Activated naive CD8-positive, alpha-beta T cell treated with anti-CD3 and anti-CD28 coated beads, Interleukin-2, amount 50 U/mL, for 24 hours (primary cell): ENCODE results near the gene AURKA.
"Not testable (repeated sequence)": the region's sequence is repeated elsewhere in the genome, so short reads cannot be mapped to it uniquely, and the experiment has no call there.

ENCODE experiments used
- ATAC-seq: fragments of 150-1000 bp; cut with Tn5 transposase; one replicate; pipeline ENCODE4 v1.10.0; 2021
- DNase-seq: peaks from one replicate; pipeline ENCODE4 v3.0.0; 2021
- H3K27ac Mint-ChIP-seq: one replicate; pipeline ENCODE4 v1.8.0; 2021; ENCODE audit warnings: mild to moderate bottlenecking, mixed read lengths
- H3K27me3 Mint-ChIP-seq: one replicate; pipeline ENCODE4 v1.8.0; 2021; ENCODE audit warnings: mixed read lengths
- H3K36me3 Mint-ChIP-seq: one replicate; pipeline ENCODE4 v1.8.0; 2021; ENCODE audit warnings: low read depth, mixed read lengths
- H3K4me1 Mint-ChIP-seq: one replicate; pipeline ENCODE4 v1.8.0; 2021; ENCODE audit warnings: mixed read lengths
- H3K4me3 Mint-ChIP-seq: one replicate; pipeline ENCODE4 v1.8.0; 2021; ENCODE audit warnings: mild to moderate bottlenecking, moderate library complexity, mixed read lengths
- H3K9me3 Mint-ChIP-seq: one replicate; pipeline ENCODE4 v1.8.0; 2021; ENCODE audit warnings: mixed read lengths

Gene AURKA

DNA sequence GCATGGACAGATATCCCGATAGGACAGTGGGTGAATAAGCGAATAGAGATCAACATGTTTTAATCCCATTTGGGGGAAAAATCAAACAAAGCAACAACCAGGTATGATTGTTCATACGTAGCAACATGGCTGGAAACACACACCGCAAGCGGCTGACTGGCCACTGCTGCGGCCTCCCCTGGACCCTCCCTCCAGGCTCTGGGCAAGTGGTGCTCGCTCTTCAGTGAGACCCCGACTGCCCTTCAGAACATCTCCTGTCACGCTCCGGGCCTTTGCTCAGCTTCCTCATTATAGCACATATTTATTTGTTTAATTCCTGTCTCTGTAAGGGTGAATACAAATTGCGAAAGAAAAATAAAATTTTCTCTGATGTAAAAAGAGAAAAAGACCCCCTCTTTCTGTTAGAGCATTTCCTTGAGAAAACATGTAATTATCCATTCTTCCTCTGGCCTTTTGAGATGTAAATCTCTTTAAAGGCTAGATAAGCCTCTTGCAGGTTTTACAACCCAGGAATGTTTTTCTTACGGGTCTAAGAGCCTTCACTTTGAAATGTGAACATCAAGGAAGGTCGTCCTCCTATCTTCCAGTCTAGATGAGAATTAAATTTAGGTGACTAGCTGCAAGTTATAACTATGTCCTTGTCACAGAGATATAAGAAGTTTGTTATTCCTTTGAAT lies 44.2 kb downstream of the AURKA start:
- peaks cover 52% of the 10 kb centered on the region for H3K27me3 Mint-ChIP-seq
- no peak for DNase-seq
- H3K4me3 Mint-ChIP-seq: no peak overlapping the region
- ATAC-seq: no peak
- no peaks in the 10 kb centered on the region for H3K4me1 Mint-ChIP-seq
- H3K9me3 Mint-ChIP-seq: no peaks in the 10 kb centered on the region
- H3K27ac Mint-ChIP-seq: no peak overlapping the region
- H3K36me3 Mint-ChIP-seq: no peaks in the 10 kb centered on the region

DNA sequence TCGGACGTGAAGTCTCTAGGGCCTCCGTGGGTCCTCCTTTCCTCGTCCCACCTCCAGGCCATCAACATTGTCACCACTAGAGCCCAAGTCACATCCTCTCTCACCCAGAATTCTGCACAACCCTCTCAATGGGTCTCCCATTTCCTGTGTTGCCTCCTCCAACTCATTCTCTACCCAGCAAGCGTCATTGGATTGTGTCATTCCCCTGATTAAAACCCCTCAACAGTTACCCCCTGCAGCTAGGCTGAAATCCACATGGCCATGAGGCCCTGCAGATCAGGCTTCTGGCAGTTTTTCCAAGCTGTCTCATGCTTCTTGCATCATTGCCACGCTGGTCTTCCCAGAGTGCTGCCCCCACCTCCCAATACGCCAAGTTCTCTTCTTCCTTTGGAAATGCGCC lies 46.1 kb downstream of the AURKA start:
- H3K36me3 Mint-ChIP-seq: no peaks in the 10 kb centered on the region
- H3K27ac Mint-ChIP-seq: no peak overlapping the region
- H3K4me3 Mint-ChIP-seq: no peak overlapping the region
- H3K4me1 Mint-ChIP-seq: no peaks in the 10 kb centered on the region
- DNase-seq: no peak
- peaks cover 59% of the 10 kb centered on the region for H3K27me3 Mint-ChIP-seq
- ATAC-seq: no peak
- no peaks in the 10 kb centered on the region for H3K9me3 Mint-ChIP-seq

DNA sequence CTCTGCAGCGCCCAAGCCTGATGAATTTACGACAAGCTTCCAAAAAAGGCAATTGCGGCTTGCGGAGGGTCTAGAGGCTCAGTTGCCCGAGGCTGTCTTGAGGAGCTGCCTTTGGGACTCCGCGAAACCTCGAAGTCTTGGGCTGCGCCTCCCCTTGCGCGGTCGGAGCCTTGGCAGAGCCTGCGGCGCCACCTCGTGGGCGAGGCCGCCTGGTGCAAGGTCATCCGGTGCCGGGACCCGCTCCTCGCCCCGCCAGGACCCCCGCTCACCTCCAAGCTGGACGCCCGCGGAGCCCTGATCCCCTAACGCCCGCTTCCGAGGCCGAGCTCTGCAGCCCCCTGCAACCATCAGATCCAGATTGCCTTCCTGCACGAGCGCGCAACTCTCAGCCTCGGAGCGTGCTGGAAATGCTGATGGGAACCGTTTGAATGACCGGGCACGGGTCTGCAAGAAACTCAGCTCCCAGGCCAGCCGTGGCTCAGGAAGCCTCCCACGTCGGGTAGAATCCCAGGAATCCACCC lies 48.1 kb downstream of the AURKA start:
- Mint-ChIP-seq H3K4me3 (no peak overlapping the region), H3K27ac (no peak overlapping the region), H3K4me1 (no peaks in the 10 kb centered on the region), H3K27me3 (peaks cover 62% of the 10 kb centered on the region), H3K36me3 (no peaks in the 10 kb centered on the region), H3K9me3 (no peaks in the 10 kb centered on the region)
- DNase-seq: peak; percentile 63
- peak; percentile 75 for ATAC-seq

DNA sequence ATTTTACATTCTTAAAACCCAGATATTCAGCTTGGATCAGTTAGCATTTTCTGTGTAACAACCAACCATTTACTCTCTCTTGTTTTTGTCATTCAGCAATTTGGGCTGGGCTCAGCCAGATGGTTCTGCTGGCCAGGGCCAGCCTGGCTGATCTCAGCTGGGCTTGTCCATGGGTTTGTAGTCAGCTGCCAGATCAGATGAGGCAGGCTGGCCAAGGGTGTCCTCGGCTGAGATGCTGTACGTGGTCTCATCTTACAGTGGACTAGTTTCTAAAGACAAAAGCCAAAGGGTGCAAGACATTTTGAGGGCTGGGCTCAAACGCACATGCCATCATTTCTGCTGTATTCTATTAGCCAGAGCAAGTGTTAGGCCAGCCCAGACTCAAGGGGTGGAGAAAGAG lies 49.2 kb downstream of the AURKA start:
- no peak overlapping the region for H3K27ac Mint-ChIP-seq
- no peaks in the 10 kb centered on the region for H3K4me1 Mint-ChIP-seq
- no peaks in the 10 kb centered on the region for H3K36me3 Mint-ChIP-seq
- H3K27me3 Mint-ChIP-seq: peaks cover 60% of the 10 kb centered on the region
- H3K4me3 Mint-ChIP-seq: no peak overlapping the region
- ATAC-seq (no peak), DNase-seq (no peak)
- no peaks in the 10 kb centered on the region for H3K9me3 Mint-ChIP-seq

DNA sequence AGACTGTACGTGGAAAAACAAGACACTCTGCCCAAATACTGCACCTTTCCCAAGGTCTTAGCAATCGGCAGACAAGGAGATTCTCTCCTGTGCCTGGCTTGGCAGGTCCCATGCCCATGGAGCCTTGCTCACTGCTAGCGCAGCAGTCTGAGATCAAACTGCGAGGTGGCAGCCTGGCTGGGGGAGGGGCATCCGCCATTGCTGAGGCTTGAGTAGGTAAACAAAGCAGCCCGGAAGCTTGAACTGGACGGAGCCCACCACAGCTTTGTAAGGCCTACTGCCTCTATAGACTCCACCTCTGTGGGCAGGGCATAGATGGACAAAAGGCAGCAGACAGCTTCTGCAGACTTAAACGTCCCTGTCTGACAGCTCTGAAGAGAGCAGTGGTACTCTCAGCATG lies 55.3 kb downstream of the AURKA start:
- not testable (repeated sequence) for ATAC-seq, H3K27ac Mint-ChIP-seq, H3K9me3 Mint-ChIP-seq, H3K36me3 Mint-ChIP-seq, H3K4me1 Mint-ChIP-seq, DNase-seq, H3K4me3 Mint-ChIP-seq
- H3K27me3 Mint-ChIP-seq: peaks cover 30% of the 10 kb centered on the region

DNA sequence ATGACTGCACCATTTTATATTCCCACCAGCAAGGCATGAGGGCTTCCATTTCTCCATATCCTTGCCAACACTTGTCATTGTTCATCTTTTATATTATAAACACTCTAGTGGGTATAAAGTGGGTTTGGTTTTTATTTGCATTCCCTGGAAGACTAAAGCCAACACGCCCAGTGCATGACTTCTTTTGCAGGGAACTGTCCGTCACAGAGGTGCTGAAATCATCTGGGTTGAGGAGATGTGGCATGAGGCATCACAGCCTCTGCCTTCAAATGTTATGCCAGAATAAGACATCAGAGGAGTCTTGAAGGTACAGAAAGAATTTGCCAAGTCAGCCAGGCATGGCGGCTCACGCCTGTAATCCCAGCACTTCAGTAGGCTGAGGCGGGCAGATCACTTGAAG lies 63.2 kb downstream of the AURKA start:
- ATAC-seq: no peak

DNA sequence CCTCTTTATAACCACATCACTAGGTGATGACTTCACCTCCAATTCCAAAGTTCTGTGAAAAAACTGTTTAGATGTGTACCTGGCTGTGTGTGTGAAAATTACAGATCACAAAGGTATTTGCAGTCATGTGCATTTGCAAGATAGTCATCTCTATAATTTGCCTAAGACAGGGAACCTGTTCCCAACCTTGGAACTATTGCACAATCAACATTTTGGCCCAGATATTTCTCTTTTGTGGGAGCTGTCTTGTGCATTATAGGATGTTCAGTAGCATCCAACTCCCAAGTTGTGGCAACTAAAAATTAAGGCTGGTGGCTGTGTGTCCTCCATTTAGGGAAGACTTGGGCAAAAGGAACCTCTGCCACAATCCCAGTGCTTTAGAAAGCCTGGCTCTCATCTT lies 67.2 kb downstream of the AURKA start:
- Mint-ChIP-seq H3K4me3 (no peak overlapping the region), H3K27me3 (peaks cover 7% of the 10 kb centered on the region), H3K4me1 (no peaks in the 10 kb centered on the region), H3K27ac (no peak overlapping the region), H3K36me3 (no peaks in the 10 kb centered on the region), H3K9me3 (no peaks in the 10 kb centered on the region)
- DNase-seq (no peak), ATAC-seq (no peak)

More for the DNA sequence above, 63.2 kb downstream of the AURKA start:
- Mint-ChIP-seq H3K9me3 (no peaks in the 10 kb centered on the region), H3K27ac (no peak overlapping the region), H3K27me3 (peaks cover 10% of the 10 kb centered on the region), H3K36me3 (no peaks in the 10 kb centered on the region), H3K4me1 (no peaks in the 10 kb centered on the region), H3K4me3 (no peak overlapping the region)
- peak; percentile 5 for DNase-seq

DNA sequence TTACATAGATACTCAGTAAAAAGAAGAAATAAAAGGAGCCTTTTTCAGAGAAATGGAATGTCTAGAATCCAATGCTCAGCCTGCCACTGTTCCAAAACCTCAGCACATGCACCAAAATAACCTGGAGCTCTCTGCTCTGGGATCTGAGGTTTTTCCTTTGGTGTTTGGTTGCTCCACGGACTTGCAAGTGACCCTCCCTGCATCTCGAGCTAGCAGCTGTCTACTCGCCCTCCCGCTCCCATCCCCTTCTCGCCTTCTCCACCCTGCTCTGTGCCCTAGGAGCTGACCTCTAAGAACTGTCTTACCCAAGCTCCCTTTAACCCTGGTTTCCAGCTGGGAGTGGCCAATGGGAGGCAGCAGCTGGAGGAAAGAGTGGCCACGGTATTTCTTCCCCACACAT lies 68.4 kb downstream of the AURKA start:
- Mint-ChIP-seq H3K27ac (no peak overlapping the region), H3K27me3 (peaks cover 13% of the 10 kb centered on the region), H3K9me3 (no peaks in the 10 kb centered on the region), H3K36me3 (no peaks in the 10 kb centered on the region), H3K4me1 (no peaks in the 10 kb centered on the region), H3K4me3 (no peak overlapping the region)
- DNase-seq: no peak
- ATAC-seq: no peak

DNA sequence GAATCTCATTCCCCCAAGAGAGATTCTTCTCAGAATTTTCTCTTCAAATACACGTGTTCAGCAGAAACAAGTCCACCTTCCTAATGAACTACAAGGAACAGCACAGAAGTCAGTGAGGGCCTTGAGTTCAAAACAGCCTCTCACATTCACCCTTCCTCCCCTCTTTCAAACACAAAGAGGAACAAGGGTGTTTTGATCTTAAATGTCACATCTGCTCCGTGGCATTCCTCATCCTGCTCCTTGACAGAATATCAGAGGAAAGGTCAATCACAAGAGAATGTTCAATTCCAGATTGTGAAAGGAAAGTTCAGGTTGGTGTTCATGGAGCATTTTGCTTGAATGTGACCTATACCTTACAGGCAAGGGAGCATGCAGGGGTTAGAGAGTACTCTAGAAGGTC lies 68.8 kb downstream of the AURKA start:
- Mint-ChIP-seq H3K4me3 (no peak overlapping the region), H3K36me3 (no peaks in the 10 kb centered on the region), H3K9me3 (no peaks in the 10 kb centered on the region), H3K4me1 (no peaks in the 10 kb centered on the region), H3K27me3 (peaks cover 13% of the 10 kb centered on the region), H3K27ac (no peak overlapping the region)
- no peak for DNase-seq
- no peak for ATAC-seq

DNA sequence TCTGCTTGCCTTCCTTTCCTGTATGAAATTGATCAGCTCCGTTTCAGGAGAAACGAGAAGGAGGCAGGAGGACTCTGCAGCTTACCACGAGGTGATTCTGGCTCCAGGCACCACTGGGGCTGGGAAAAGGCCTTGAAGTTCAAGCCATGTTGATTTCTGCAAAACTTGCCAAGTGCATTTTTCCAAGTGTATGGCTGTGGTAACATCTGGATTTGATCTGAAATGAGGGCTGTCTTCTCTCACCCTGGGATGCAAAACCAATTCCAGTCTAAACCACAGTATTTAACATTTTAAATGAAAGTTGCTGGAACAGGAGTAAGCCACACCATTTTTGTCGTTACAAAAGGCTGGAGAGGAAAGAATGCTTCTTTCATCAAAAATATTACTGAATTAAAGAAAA lies 69.3 kb downstream of the AURKA start:
- DNase-seq (no peak), ATAC-seq (no peak)
- peaks cover 13% of the 10 kb centered on the region for H3K27me3 Mint-ChIP-seq
- H3K27ac Mint-ChIP-seq: no peak overlapping the region
- no peaks in the 10 kb centered on the region for H3K4me1 Mint-ChIP-seq
- H3K9me3 Mint-ChIP-seq: no peaks in the 10 kb centered on the region
- H3K36me3 Mint-ChIP-seq: no peaks in the 10 kb centered on the region
- H3K4me3 Mint-ChIP-seq: no peak overlapping the region
